ENCODE results near the gene EXOC6B.

The EXOC6B gene

GRCh38 chr2:72155151-72155550 is 670.7 kb downstream of the EXOC6B start:
- Histone ChIP-seq H3K23ac (ENCODE audit: low read length) (no peak overlapping the region), H3K18ac (ENCODE audit: low read length) (no peak overlapping the region), H3K27me3 (ENCODE audit: insufficient read depth, low read length) (no peaks in the 10 kb centered on the region), H3K4me1 (ENCODE audit: control insufficient read depth in 1 of 2, insufficient read depth in 2 of 2, low read length in 2 of 2) (peaks cover 4 to 7% of the 10 kb centered on the region in 2 experiments), H2BK120ac (ENCODE audit: insufficient read depth, low read length, poor library complexity) (no peak overlapping the region), H2BK5ac (ENCODE audit: low read depth, low read length, poor library complexity) (no peak overlapping the region), H3K27ac (ENCODE audit: low read depth, low read length) (no peak overlapping the region), H3K79me2 (ENCODE audit: control insufficient read depth, insufficient read depth, low read length, poor library complexity) (no peaks in the 10 kb centered on the region), H3K36me3 (ENCODE audit: control insufficient read depth in 1 of 2, insufficient read depth in 2 of 2, low read length in 2 of 2) (no peaks in the 10 kb centered on the region), H3K4ac (ENCODE audit: low read depth, low read length) (no peak overlapping the region), H3K4me2 (ENCODE audit: low read length) (no peak overlapping the region), H4K12ac (ENCODE audit: low read depth, low read length) (no peak overlapping the region), H2AK5ac (ENCODE audit: low read length) (no peak overlapping the region), H4K8ac (ENCODE audit: low read depth, low read length) (no peak overlapping the region), H3K4me3 (ENCODE audit: low read depth, low read length) (no peak overlapping the region), H3K9ac (ENCODE audit: low read length) (no peak overlapping the region), H2AFZ (ENCODE audit: insufficient read depth, low read length, poor library complexity) (no peak overlapping the region), H3K9me3 (ENCODE audit: insufficient read depth, low read depth, low read length) (no peaks in the 10 kb centered on the region), H4K91ac (ENCODE audit: low read depth, low read length) (no peak overlapping the region), H3K14ac (ENCODE audit: low read length) (no peak overlapping the region), H2BK12ac (ENCODE audit: low read length) (no peak overlapping the region), H3K79me1 (ENCODE audit: low read length) (no peaks in the 10 kb centered on the region)
- WGBS (ENCODE audit: extremely low coverage, insufficient coverage, insufficient read length), result no CpG with 5 or more reads among the region's 3 CpGs
- no peak for DNase-seq

GRCh38 chr2:72154386-72154975 is 671.4 kb downstream of the EXOC6B start:
- H3K79me2 ChIP-seq (ENCODE audit: control insufficient read depth, insufficient read depth, low read length, poor library complexity), result no peaks in the 10 kb centered on the region
- no peak overlapping the region for H3K4me2 ChIP-seq (ENCODE audit: low read length)
- H2BK120ac ChIP-seq (ENCODE audit: insufficient read depth, low read length, poor library complexity), result no peak overlapping the region
- H2AFZ ChIP-seq (ENCODE audit: insufficient read depth, low read length, poor library complexity), result no peak overlapping the region
- no peak overlapping the region for H3K4ac ChIP-seq (ENCODE audit: low read depth, low read length)
- no peak overlapping the region for H4K12ac ChIP-seq (ENCODE audit: low read depth, low read length)
- H3K23ac ChIP-seq (ENCODE audit: low read length), result no peak overlapping the region
- DNase-seq, result no peak
- no peak overlapping the region for H3K14ac ChIP-seq (ENCODE audit: low read length)
- no peak overlapping the region for H3K4me3 ChIP-seq (ENCODE audit: low read depth, low read length)
- H3K18ac ChIP-seq (ENCODE audit: low read length), result no peak overlapping the region
- no peak overlapping the region for H2BK12ac ChIP-seq (ENCODE audit: low read length)
- H3K9ac ChIP-seq (ENCODE audit: low read length), result no peak overlapping the region
- H3K4me1 ChIP-seq (ENCODE audit: control insufficient read depth in 1 of 2, insufficient read depth in 2 of 2, low read length in 2 of 2), result peaks cover 8 to 13% of the 10 kb centered on the region in 2 experiments
- no peak overlapping the region for H4K8ac ChIP-seq (ENCODE audit: low read depth, low read length)
- WGBS (ENCODE audit: extremely low coverage, insufficient coverage, insufficient read length), result no CpG with 5 or more reads among the region's 16 CpGs
- no peaks in the 10 kb centered on the region for H3K79me1 ChIP-seq (ENCODE audit: low read length)
- no peaks in the 10 kb centered on the region for H3K36me3 ChIP-seq (ENCODE audit: control insufficient read depth in 1 of 2, insufficient read depth in 2 of 2, low read length in 2 of 2)
- no peak overlapping the region for H3K27ac ChIP-seq (ENCODE audit: low read depth, low read length)
- H3K9me3 ChIP-seq (ENCODE audit: insufficient read depth, low read depth, low read length), result no peaks in the 10 kb centered on the region
- H3K27me3 ChIP-seq (ENCODE audit: insufficient read depth, low read length), result peaks cover 6% of the 10 kb centered on the region
- H4K91ac ChIP-seq (ENCODE audit: low read depth, low read length), result no peak overlapping the region
- no peak overlapping the region for H2BK5ac ChIP-seq (ENCODE audit: low read depth, low read length, poor library complexity)
- no peak overlapping the region for H2AK5ac ChIP-seq (ENCODE audit: low read length)

GRCh38 chr2:72153924-72154323 is 671.9 kb downstream of the EXOC6B start:
- no peaks in the 10 kb centered on the region for H3K36me3 ChIP-seq (ENCODE audit: control insufficient read depth in 1 of 2, insufficient read depth in 2 of 2, low read length in 2 of 2)
- DNase-seq, result no peak
- H3K4ac ChIP-seq (ENCODE audit: low read depth, low read length), result no peak overlapping the region
- H2BK12ac ChIP-seq (ENCODE audit: low read length), result no peak overlapping the region
- H3K79me2 ChIP-seq (ENCODE audit: control insufficient read depth, insufficient read depth, low read length, poor library complexity), result no peaks in the 10 kb centered on the region
- H3K4me3 ChIP-seq (ENCODE audit: low read depth, low read length), result no peak overlapping the region
- no peak overlapping the region for H2BK5ac ChIP-seq (ENCODE audit: low read depth, low read length, poor library complexity)
- H3K27me3 ChIP-seq (ENCODE audit: insufficient read depth, low read length), result peaks cover 11% of the 10 kb centered on the region
- H3K9me3 ChIP-seq (ENCODE audit: insufficient read depth, low read depth, low read length), result no peaks in the 10 kb centered on the region
- WGBS (ENCODE audit: extremely low coverage, insufficient coverage, insufficient read length), result no CpG with 5 or more reads among the region's 5 CpGs
- H3K9ac ChIP-seq (ENCODE audit: low read length), result no peak overlapping the region
- H3K14ac ChIP-seq (ENCODE audit: low read length), result no peak overlapping the region
- H3K4me2 ChIP-seq (ENCODE audit: low read length), result no peak overlapping the region
- H4K8ac ChIP-seq (ENCODE audit: low read depth, low read length), result no peak overlapping the region
- no peak overlapping the region for H3K27ac ChIP-seq (ENCODE audit: low read depth, low read length)
- H3K23ac ChIP-seq (ENCODE audit: low read length), result no peak overlapping the region
- H3K18ac ChIP-seq (ENCODE audit: low read length), result no peak overlapping the region
- no peak overlapping the region for H2AFZ ChIP-seq (ENCODE audit: insufficient read depth, low read length, poor library complexity)
- no peak overlapping the region for H2BK120ac ChIP-seq (ENCODE audit: insufficient read depth, low read length, poor library complexity)
- H4K12ac ChIP-seq (ENCODE audit: low read depth, low read length), result no peak overlapping the region
- no peak overlapping the region for H2AK5ac ChIP-seq (ENCODE audit: low read length)
- H4K91ac ChIP-seq (ENCODE audit: low read depth, low read length), result no peak overlapping the region
- no peaks in the 10 kb centered on the region for H3K79me1 ChIP-seq (ENCODE audit: low read length)
- peaks cover 12 to 19% of the 10 kb centered on the region in 2 experiments for H3K4me1 ChIP-seq (ENCODE audit: control insufficient read depth in 1 of 2, insufficient read depth in 2 of 2, low read length in 2 of 2)

GRCh38 chr2:72153026-72153791 is 672.6 kb downstream of the EXOC6B start:
- Histone ChIP-seq H3K9me3 (ENCODE audit: insufficient read depth, low read depth, low read length) (no peaks in the 10 kb centered on the region), H3K4me1 (ENCODE audit: control insufficient read depth in 1 of 2, insufficient read depth in 2 of 2, low read length in 2 of 2) (peaks cover 12 to 19% of the 10 kb centered on the region in 2 experiments), H3K4ac (ENCODE audit: low read depth, low read length) (no peak overlapping the region), H3K4me2 (ENCODE audit: low read length) (no peak overlapping the region), H3K9ac (ENCODE audit: low read length) (no peak overlapping the region), H3K23ac (ENCODE audit: low read length) (no peak overlapping the region), H2BK12ac (ENCODE audit: low read length) (no peak overlapping the region), H3K18ac (ENCODE audit: low read length) (no peak overlapping the region), H3K27me3 (ENCODE audit: insufficient read depth, low read length) (peaks cover 11% of the 10 kb centered on the region), H3K14ac (ENCODE audit: low read length) (no peak overlapping the region), H4K91ac (ENCODE audit: low read depth, low read length) (no peak overlapping the region), H2BK5ac (ENCODE audit: low read depth, low read length, poor library complexity) (no peak overlapping the region), H3K79me2 (ENCODE audit: control insufficient read depth, insufficient read depth, low read length, poor library complexity) (no peaks in the 10 kb centered on the region), H4K8ac (ENCODE audit: low read depth, low read length) (no peak overlapping the region), H2AFZ (ENCODE audit: insufficient read depth, low read length, poor library complexity) (no peak overlapping the region), H3K27ac (ENCODE audit: low read depth, low read length) (no peak overlapping the region), H4K12ac (ENCODE audit: low read depth, low read length) (no peak overlapping the region), H3K79me1 (ENCODE audit: low read length) (no peaks in the 10 kb centered on the region), H2AK5ac (ENCODE audit: low read length) (no peak overlapping the region), H2BK120ac (ENCODE audit: insufficient read depth, low read length, poor library complexity) (no peak overlapping the region), H3K36me3 (ENCODE audit: control insufficient read depth in 1 of 2, insufficient read depth in 2 of 2, low read length in 2 of 2) (no peaks in the 10 kb centered on the region), H3K4me3 (ENCODE audit: low read depth, low read length) (no peak overlapping the region)
- no CpG with 5 or more reads among the region's 18 CpGs for WGBS (ENCODE audit: extremely low coverage, insufficient coverage, insufficient read length)
- DNase-seq, result peak; percentile 90 to 98
